Left hindlimb (tissue), 1 donor: Measurements from ENCODE around the gene CDK15.
A peak's percentile ranks its signal among the peaks of the same experiment; 100 is the strongest.
"Not testable (repeated sequence)": the region's sequence is repeated elsewhere in the genome, so short reads cannot be mapped to it uniquely, and the experiment has no call there.

Experiments used
- DNase-seq: peaks from one replicate; pipeline ENCODE4 v3.0.0-alpha.2; 2018

Gene CDK15

DNA sequence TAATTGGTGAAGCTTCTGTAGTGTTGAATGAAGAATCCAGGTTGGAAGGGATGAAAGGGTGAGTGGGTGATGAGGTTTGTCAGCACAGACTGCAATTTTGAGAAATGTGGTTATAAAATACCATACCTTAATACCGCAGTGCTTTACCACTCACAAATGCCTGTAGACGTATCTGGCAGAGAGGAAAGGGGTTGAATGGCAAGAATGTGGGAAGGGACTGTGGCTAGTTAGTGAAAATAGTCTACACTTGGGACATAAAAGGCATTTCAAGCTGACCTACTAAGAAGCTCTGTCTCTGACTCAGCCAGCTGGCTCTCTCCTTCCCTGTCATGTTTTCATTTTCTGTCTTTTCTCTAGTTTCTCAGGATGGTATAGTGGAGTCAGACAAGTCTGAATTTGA lies 25.1 kb downstream of the CDK15 start:
- no peak for DNase-seq

DNA sequence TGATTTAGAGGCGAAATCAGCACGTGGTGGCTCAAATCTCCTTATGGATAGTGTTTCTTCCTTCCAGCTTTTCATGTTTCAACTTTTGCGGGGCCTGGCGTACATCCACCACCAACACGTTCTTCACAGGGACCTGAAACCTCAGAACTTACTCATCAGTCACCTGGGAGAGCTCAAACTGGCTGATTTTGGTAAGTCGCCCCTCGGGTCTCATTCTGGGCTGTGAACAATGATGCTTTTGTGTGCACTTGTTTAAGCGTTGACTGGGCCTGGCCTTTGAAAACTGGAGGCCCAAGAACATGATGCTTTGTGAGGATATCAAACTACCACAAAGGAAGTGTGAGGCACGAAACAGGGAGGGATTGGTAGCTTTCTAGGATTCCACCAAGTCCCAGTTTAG lies 27.4 kb downstream of the CDK15 start:
- no peak for DNase-seq

- no peak for DNase-seq
Observed at GRCh38 chr2:201835066-201835465, 28.7 kb downstream of the CDK15 start.

DNA sequence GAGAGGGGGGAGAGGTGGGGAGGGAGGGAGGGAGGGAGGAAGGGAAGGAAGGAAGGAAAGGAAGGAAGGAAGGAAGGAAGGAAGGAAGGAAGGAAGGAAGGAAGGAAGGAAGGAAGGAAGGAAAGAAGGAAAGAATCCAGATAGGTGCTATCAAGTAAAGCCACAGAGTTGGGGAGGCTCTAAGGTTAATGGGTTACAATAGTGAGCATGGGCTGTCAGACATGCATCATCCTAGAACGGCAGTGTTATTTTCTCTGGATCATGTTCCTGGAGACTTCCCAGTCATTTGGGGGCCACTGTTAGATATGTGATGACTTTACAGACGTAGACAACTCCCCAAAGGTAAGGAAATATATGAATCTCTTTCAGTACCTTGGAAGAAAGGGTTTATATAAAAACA lies 31.1 kb downstream of the CDK15 start:
- DNase-seq, result no peak

DNA sequence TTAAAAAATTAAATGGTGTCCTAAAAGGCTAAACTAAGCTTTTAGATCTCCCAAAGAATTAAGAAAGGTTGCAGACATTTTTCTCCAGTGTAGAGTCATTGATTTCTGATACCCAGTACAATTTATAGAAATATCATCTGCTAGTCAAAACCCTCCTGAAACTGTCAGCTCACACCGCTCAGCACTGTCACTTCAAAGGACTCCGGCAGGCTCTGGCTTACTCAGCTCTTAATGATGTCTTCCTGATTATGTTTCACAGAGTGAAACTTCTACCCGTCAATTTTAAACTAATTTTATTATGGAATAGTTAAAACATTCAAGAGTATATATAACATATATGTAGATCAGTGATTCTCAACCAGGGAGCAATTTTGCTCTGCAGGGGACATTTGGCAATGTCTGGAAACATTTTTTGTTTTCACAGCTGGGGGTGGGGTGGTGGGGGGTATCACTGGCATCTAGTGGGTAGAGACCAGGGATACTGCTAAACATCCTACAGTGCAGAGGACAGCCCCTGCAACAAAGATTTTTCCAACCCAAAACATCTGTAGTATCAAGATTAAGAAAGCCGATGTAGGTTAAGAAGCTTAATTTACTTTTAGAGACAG lies 31.6 kb downstream of the CDK15 start:
- DNase-seq, result no peak

DNA sequence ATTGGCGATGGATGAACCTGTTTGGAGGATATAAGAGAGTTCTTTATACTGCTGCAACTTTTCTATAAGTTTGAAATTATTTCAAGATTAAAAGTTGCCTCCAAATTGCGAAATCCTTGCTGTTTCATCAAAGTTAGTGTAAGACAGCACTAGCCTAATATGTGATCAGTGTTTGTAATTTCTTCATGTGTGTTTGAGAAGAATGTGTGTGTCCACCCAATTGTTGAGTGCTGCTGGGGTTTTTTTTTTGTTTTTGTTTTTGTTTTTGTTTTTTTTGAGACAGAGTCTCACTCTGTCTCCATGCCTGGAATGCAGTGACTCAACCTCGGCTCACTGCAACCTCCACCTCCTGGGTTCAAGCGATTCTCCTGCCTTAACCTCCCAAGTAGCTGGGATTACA lies 33.4 kb downstream of the CDK15 start:
- no peak for DNase-seq

- DNase-seq, result no peak
Observed at GRCh38 chr2:201840726-201841125, 34.4 kb downstream of the CDK15 start.

GRCh38 chr2:201842131-201842860 lies 36.0 kb downstream of the CDK15 start:
- DNase-seq, result no peak

GRCh38 chr2:201844922-201845321 lies 38.6 kb downstream of the CDK15 start:
- DNase-seq, result not testable (repeated sequence)

DNA sequence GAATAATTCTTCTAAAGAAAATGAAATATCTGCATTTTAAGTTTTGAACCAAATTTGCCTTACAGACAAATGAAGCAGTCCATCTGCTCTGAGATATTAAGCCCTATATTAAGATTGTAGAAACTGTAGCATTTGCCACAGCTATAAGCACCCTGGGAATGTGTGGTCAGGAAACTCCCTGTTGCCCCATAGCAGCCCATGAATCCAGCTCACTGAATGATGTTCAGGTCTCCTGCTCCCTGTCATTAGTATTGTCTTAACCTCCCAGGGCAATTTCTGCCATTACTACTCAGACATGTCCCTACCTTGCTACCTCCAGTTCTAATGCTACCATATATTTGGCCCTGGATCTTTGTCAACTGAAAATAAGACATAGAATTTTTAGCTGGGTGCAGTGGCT lies 41.1 kb downstream of the CDK15 start:
- no peak for DNase-seq

- no peak for DNase-seq
Observed at GRCh38 chr2:201852462-201852861, 46.1 kb downstream of the CDK15 start.

DNA sequence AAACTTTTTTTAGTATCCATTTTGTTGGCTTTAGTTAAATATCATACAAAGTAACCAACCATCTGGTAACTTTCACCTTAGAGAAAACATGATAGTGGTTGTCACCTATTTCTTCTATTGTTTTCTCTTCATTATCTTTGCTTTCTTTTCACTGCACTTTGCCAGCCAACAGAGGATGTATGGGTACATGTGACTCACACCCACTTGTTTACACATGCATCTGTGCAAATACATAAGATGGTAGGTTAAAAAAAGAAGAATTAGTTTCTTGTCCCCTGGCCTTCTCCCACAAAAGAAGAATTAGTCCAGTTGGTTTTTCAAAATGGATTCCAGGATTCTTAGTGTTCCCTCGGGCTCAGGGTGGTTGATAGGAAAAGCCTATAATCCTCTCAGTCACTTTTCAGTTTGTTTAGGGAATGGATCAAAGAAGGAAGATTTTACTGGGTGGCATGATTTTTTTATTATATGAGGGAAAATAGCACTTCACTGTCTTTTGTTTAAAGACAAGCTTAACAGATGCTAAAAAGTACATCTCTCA lies 46.6 kb downstream of the CDK15 start:
- no peak for DNase-seq

DNA sequence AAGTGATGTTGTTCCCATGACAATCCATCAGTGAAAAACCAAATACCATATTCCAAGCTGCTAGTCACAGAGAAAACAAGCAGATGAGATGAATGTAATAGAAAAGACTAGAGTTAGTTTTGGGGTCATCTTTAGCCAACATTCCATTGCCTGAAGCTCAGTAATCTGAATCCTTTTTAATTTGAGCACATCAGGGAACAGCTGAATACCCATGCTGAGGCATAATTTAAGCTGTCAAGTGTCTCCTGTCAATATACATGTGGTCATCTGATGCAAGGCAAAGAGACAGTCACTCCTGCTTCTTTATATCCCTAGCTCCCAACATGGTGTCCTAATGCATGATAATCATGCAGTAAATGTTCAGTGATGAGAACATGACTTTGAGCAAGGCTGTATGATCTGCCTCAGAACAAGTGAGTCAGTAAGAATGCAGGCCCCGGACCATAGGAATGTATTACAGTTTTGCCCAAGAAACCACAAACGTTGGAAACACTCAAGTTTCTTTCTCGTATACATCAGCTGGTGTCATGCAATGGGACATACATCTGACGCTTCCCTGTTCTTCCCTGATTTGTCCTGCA lies 48.0 kb downstream of the CDK15 start:
- no peak for DNase-seq

DNA sequence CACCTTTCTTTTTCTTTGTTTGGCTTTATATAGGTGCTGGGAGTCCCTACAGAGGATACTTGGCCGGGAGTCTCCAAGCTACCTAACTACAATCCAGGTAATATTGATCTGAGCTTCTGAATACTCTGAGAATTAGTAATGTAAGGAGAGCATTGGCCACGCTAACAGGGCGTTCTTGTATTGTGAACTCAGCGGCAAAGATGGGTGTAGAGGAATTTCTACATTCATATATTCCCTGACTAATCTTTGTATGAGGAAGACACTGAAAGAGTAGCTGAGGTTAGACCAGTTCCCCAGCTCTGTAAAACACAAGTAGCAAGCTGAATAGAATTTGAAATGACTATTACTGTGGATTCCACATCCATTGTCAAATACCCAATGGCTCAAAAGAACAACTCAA lies 48.5 kb downstream of the CDK15 start:
- no peak for DNase-seq

GRCh38 chr2:201855356-201855755 lies 49.0 kb downstream of the CDK15 start:
- DNase-seq, result no peak

- DNase-seq, result no peak
Observed at GRCh38 chr2:201857326-201857725, 51.0 kb downstream of the CDK15 start.

GRCh38 chr2:201858281-201859184 lies 52.2 kb downstream of the CDK15 start:
- peak; percentile 53 for DNase-seq

DNA sequence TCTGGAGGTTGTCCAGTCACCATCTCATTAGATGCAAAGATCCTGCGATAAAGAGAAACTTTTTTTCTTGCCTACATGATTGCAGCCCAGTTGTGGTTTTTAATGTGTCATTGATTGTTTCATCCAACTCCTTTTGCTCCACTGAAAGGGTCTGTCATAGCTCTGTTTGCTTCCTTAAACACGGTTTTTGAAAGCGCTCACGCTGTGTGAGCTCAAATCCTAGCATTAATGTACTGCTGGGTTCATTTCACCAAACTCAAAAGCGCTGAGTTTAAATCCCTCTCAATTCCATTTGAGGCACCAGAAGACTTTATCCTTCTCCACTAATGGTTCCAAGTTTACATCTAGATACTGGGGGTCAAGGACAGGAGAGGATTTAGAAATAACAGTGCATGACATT lies 53.6 kb downstream of the CDK15 start:
- no peak for DNase-seq

DNA sequence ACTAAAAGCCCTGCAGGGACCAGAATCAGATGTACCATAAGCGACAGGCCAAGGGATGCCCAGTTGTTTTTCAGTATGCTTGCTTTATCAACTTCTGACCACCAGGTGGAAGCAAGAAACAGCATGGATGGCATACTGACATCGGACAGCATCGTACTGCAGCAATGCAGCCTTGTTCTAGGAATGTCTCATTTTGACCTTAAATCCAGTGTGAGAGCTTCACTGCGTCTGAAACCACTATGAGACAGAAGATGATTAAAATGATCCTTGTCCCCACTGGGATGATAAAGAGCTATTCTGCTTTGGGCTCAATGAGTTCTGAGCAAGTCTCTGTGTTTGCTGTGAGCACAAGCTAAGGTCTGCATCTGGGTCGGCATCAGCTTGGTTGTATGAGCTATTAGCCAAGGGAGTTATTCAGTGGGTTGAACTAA lies 54.3 kb downstream of the CDK15 start:
- peak; percentile 53 for DNase-seq

DNA sequence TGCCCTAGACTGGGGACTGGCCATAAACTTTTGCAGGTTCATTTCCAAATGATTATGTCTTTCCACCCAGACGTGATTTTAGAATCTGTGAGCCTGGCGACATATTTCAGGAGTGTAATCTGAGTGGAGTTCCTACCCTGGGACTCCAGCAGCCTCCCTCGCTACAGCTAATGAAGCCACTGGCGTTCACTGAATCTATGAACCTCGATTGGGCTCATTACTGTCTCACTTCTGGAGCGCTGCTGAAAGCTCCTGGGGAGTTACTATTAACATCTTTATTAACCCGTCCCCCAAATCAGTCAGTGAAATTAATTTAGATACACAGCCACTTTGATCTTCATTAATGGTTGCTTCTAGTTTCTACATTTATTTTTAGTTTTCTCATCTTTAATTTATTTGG lies 56.5 kb downstream of the CDK15 start:
- DNase-seq, result no peak

DNA sequence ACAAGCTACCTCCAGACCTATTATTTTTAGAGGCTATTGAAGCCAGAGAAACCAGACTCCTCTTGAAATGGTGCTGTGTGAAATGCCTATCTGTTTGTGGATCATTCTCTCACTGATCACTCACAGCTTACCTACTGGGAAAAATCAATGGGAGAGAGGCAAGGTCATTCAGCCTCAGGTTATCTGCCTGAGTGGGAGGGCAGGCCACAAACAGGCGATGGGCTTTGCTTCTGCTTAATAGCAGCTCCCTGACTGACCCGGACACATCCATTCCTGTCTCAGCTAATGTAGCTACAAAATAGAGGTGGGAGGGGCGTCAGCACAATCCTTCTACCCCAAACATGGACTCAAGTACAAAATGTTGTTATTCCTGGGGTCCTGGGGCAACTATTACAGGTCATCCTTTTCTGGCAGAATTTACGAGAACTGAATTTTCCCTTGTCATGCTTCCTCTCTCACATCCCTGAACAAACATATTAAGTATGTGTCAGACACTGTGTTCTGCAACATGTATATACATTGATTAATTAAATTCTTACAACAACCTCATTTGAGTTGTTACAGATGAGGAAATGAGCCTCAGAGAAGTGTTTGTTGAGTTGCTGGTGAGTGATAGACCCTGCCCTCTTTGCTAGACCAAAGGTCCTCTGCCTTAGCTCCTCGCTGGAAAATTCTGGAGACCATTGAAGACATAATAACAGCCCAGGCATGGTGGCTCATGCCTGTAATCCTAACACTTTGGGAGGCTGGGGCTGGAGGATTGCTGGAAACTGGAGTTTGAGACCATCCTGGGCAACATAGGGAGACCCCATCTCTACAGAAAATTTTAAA lies 60.5 kb downstream of the CDK15 start:
- no peak for DNase-seq

DNA sequence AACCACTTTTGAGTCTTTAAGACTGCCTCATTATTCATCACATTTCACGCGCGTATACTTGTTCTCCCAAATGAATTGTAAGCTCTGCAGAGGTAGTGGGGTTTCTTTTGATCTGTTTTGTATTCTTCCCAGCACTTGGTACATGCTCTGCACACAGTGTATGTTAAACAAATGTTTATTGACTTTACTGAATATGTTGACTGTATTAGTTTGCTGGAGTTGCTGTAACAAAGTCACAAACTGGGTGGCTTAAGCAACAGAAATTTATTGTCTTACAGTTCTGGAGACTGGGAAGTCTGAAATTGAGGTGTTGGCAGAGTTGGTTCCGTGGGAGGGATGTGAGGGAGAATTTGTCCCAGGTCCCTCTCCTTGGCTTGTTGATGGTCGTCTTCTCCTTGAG lies 65.1 kb downstream of the CDK15 start:
- no peak for DNase-seq
